Mesothelial cell of epicardium (in vitro differentiated cells): ENCODE results near the gene ADAMTSL4. TPM values are rescaled to one million over a fixed set of nuclear protein-coding genes. Genes with fewer than 3 reads are reported as not detected.

Experiments
- DNase-seq, 2 experiments: peaks; one replicate each; pipeline ENCODE4 v3.0.0; 2021; ENCODE audit warnings: low spot score in 2 of 2; ENCODE audit not compliant: unreplicated experiment in 2 of 2
- H3K27ac Mint-ChIP-seq: 2 replicates; pipeline ENCODE4 v1.8.0; 2021; ENCODE audit warnings: mixed read lengths
- H3K27me3 Mint-ChIP-seq: 2 replicates; pipeline ENCODE4 v1.8.0; 2021; ENCODE audit warnings: low read depth, mixed read lengths
- H3K36me3 Mint-ChIP-seq: 2 replicates; pipeline ENCODE4 v1.8.0; 2021; ENCODE audit warnings: mixed read lengths
- H3K4me1 Mint-ChIP-seq: 2 replicates; pipeline ENCODE4 v1.8.0; 2021; ENCODE audit warnings: mixed read lengths
- H3K4me3 Mint-ChIP-seq: 2 replicates; pipeline ENCODE4 v1.8.0; 2021; ENCODE audit warnings: mild to moderate bottlenecking, moderate library complexity, mixed read lengths
- H3K9me3 Mint-ChIP-seq: 2 replicates; pipeline ENCODE4 v1.8.0; 2021; ENCODE audit warnings: mixed read lengths
- CTCF ChIP-seq: fragments of 200-600 bp; sonication (generic); IDR thresholded peaks from one replicate; pipeline ENCODE4 v1.5.0; 2021; ENCODE audit warnings: antibody characterized with exemption; ENCODE audit not compliant: unreplicated experiment
- total RNA-seq: library from RNA; stranded (reverse); gene quantifications from 3 replicates; pipeline ENCODE4 v1.2.1, GENCODE V29; 2021

Gene ADAMTSL4
- total RNA-seq, 1 donor from 2014 or later, result 16.6 TPM

GRCh38 chr1:150535511-150536287, 13.5 kb upstream of the ADAMTSL4 start:
- peak overlapping the region; percentile 22 for H3K27ac Mint-ChIP-seq
- no peaks in the 10 kb centered on the region for H3K27me3 Mint-ChIP-seq
- no peaks in the 10 kb centered on the region for H3K9me3 Mint-ChIP-seq
- no peaks in the 10 kb centered on the region for H3K36me3 Mint-ChIP-seq
- no peak for TF ChIP-seq CTCF
- peaks cover 24% of the 10 kb centered on the region for H3K4me1 Mint-ChIP-seq
- H3K4me3 Mint-ChIP-seq, result no peak overlapping the region
- no peak for DNase-seq

- peak overlapping the region; percentile 61 for H3K27ac Mint-ChIP-seq
- no peak for TF ChIP-seq CTCF
- H3K4me1 Mint-ChIP-seq, result peaks cover 24% of the 10 kb centered on the region
- no peaks in the 10 kb centered on the region for H3K9me3 Mint-ChIP-seq
- DNase-seq, result no peak
- H3K4me3 Mint-ChIP-seq, result no peak overlapping the region
- H3K36me3 Mint-ChIP-seq, result no peaks in the 10 kb centered on the region
- no peaks in the 10 kb centered on the region for H3K27me3 Mint-ChIP-seq
Observed at GRCh38 chr1:150536836-150537731, 12.1 kb upstream of the ADAMTSL4 start.

GRCh38 chr1:150537732-150538684, 11.2 kb upstream of the ADAMTSL4 start:
- Mint-ChIP-seq H3K9me3 (no peaks in the 10 kb centered on the region), H3K4me1 (peaks cover 17% of the 10 kb centered on the region), H3K36me3 (no peaks in the 10 kb centered on the region), H3K27ac (peak overlapping the region; percentile 85), H3K27me3 (no peaks in the 10 kb centered on the region), H3K4me3 (no peak overlapping the region)
- TF ChIP-seq CTCF, result no peak
- DNase-seq, result no peak

GRCh38 chr1:150543500-150544143, 5.6 kb upstream of the ADAMTSL4 start:
- H3K27ac Mint-ChIP-seq, result no peak overlapping the region

More at GRCh38 chr1:150543500-150544143, 5.6 kb upstream of the ADAMTSL4 start:
- peaks cover 16% of the 10 kb centered on the region for H3K4me1 Mint-ChIP-seq
- no peaks in the 10 kb centered on the region for H3K36me3 Mint-ChIP-seq
- no peak for DNase-seq
- H3K27me3 Mint-ChIP-seq, result no peaks in the 10 kb centered on the region
- H3K9me3 Mint-ChIP-seq, result no peaks in the 10 kb centered on the region
- no peak overlapping the region for H3K4me3 Mint-ChIP-seq
- no peak for TF ChIP-seq CTCF
